Stimulated activated CD4-positive, alpha-beta T cell treated with anti-CD3 and anti-CD28 coated beads, TNF-alpha, amount 100 ng/mL, for 1 hour (primary cell): ENCODE data around the gene HIRIP3.
A peak's percentile ranks its signal among the peaks of the same experiment; 100 is the strongest.
"Not testable (repeated sequence)": the region's sequence is repeated elsewhere in the genome, so short reads cannot be mapped to it uniquely, and the experiment has no call there.

Source experiments
- DNase-seq, 3 donors: peaks; one replicate each; pipeline ENCODE4 v3.0.0-alpha.2; 2020; ENCODE audit warnings: low read depth in 3 of 3, low spot score in 1 of 3

The HIRIP3 gene

GRCh38 chr16:29961479-29962343, 33.7 kb downstream of the HIRIP3 start, which contains the start of gene TMEM219:
Gene TMEM219, plus strand, starts transcription at chr16:29962079. Its CDS starts 1,065 bp downstream, at chr16:29963144.
- peak; percentile 80 to 95 (median 88) for DNase-seq

GRCh38 chr16:29961127-29961478, 34.3 kb downstream of the HIRIP3 start:
- DNase-seq, result no peak

- not testable (repeated sequence) for DNase-seq
Observed at GRCh38 chr16:29959821-29960220, 35.6 kb downstream of the HIRIP3 start.

GRCh38 chr16:29959293-29959692, 36.1 kb downstream of the HIRIP3 start:
- DNase-seq, result no peak

GRCh38 chr16:29958756-29959155, 36.7 kb downstream of the HIRIP3 start:
- no peak for DNase-seq

GRCh38 chr16:29951625-29952365, 43.6 kb downstream of the HIRIP3 start:
- DNase-seq, result no peak

GRCh38 chr16:29950806-29951461, 44.5 kb downstream of the HIRIP3 start:
- DNase-seq, result no peak

- DNase-seq, result no peak
Observed at GRCh38 chr16:29947897-29948296, 47.5 kb downstream of the HIRIP3 start.

GRCh38 chr16:29943846-29944799, 51.3 kb downstream of the HIRIP3 start:
- DNase-seq, result no peak
